ENCODE measurements around the gene RNF187.

Gene RNF187

GRCh38 chr1:228528612-228529011 lies 41.4 kb downstream of the RNF187 start:
- no peak overlapping the region for H3K4me3 ChIP-seq (ENCODE audit: low read depth in 1 of 2, low read length in 1 of 2)
- peaks cover 7% of the 10 kb centered on the region for H3K27me3 ChIP-seq
- no peaks in the 10 kb centered on the region for H3K36me3 ChIP-seq
- H3K9me3 ChIP-seq: no peaks in the 10 kb centered on the region
- H3K27ac ChIP-seq: no peak overlapping the region
- no peak for TF ChIP-seq CTCF (IDR thresholded peaks at IDR 0.05)
- H3K4me1 ChIP-seq (ENCODE audit: control insufficient read depth in 1 of 2, insufficient read depth in 1 of 2, low read depth in 1 of 2, low read length in 1 of 2): no peaks in the 10 kb centered on the region

GRCh38 chr1:228530086-228530758 lies 43.0 kb downstream of the RNF187 start:
- Histone ChIP-seq H3K27ac (no peak overlapping the region), H3K36me3 (no peaks in the 10 kb centered on the region), H3K27me3 (peaks cover 7% of the 10 kb centered on the region), H3K4me1 (ENCODE audit: control insufficient read depth in 1 of 2, insufficient read depth in 1 of 2, low read depth in 1 of 2, low read length in 1 of 2) (no peaks in the 10 kb centered on the region), H3K9me3 (no peaks in the 10 kb centered on the region), H3K4me3 (ENCODE audit: low read depth in 1 of 2, low read length in 1 of 2) (no peak overlapping the region)
- no peak for TF ChIP-seq CTCF (IDR thresholded peaks at IDR 0.05)

- Histone ChIP-seq H3K4me1 (ENCODE audit: control insufficient read depth in 1 of 2, insufficient read depth in 1 of 2, low read depth in 1 of 2, low read length in 1 of 2) (no peaks in the 10 kb centered on the region), H3K9me3 (no peaks in the 10 kb centered on the region), H3K27me3 (peaks cover 7% of the 10 kb centered on the region), H3K36me3 (no peaks in the 10 kb centered on the region), H3K4me3 (ENCODE audit: low read depth in 1 of 2, low read length in 1 of 2) (no peak overlapping the region), H3K27ac (no peak overlapping the region)
- TF ChIP-seq CTCF (IDR thresholded peaks at IDR 0.05): no peak
Measured at GRCh38 chr1:228530951-228531731, 44.0 kb downstream of the RNF187 start.

GRCh38 chr1:228538831-228539230 lies 51.6 kb downstream of the RNF187 start:
- Histone ChIP-seq H3K36me3 (no peaks in the 10 kb centered on the region), H3K27ac (no peak overlapping the region), H3K27me3 (no peaks in the 10 kb centered on the region), H3K4me1 (ENCODE audit: control insufficient read depth in 1 of 2, insufficient read depth in 1 of 2, low read depth in 1 of 2, low read length in 1 of 2) (no peaks in the 10 kb centered on the region), H3K9me3 (no peaks in the 10 kb centered on the region), H3K4me3 (ENCODE audit: low read depth in 1 of 2, low read length in 1 of 2) (no peak overlapping the region)
- TF ChIP-seq CTCF (IDR thresholded peaks at IDR 0.05): no peak

- H3K27ac ChIP-seq: no peak overlapping the region
- no peak overlapping the region for H3K4me3 ChIP-seq (ENCODE audit: low read depth in 1 of 2, low read length in 1 of 2)
- no peak for TF ChIP-seq CTCF (IDR thresholded peaks at IDR 0.05)
- no peaks in the 10 kb centered on the region for H3K36me3 ChIP-seq
- no peaks in the 10 kb centered on the region for H3K9me3 ChIP-seq
- H3K27me3 ChIP-seq: no peaks in the 10 kb centered on the region
- no peaks in the 10 kb centered on the region for H3K4me1 ChIP-seq (ENCODE audit: control insufficient read depth in 1 of 2, insufficient read depth in 1 of 2, low read depth in 1 of 2, low read length in 1 of 2)
Measured at GRCh38 chr1:228540161-228540917, 53.2 kb downstream of the RNF187 start.

All from neutrophil (primary cell).